Sigmoid colon (tissue), 4 donors: ENCODE data around the gene CBLL1.

ENCODE experiments used
- CTCF ChIP-seq, 4 experiments: fragments of 450-650 bp in 3 of 4; fragments of 200-600 bp in 1 of 4; IDR thresholded peaks; one replicate each; pipeline ENCODE4 v1.5.1; 2016 to 2019; ENCODE audit warnings: antibody characterized with exemption in 4 of 4, mild to moderate bottlenecking in 3 of 4, moderate library complexity in 2 of 4
- POLR2AphosphoS5 ChIP-seq, 4 donors: sonication (generic); formaldehyde crosslinking; IDR thresholded peaks; one replicate each; pipeline ENCODE4 v1.6.1; 2017; ENCODE audit warnings: antibody characterized with exemption in 4 of 4

GRCh38 chr7:107708956-107709355, 35.0 kb upstream of the CBLL1 start:
- TF ChIP-seq CTCF (IDR thresholded peaks at IDR 0.05) = no peak
- no peak for TF ChIP-seq POLR2AphosphoS5 (IDR thresholded peaks at IDR 0.05)
